AG09309 (cell line): ENCODE results near the gene SSBP2.
"Not testable (repeated sequence)": the region's sequence is repeated elsewhere in the genome, so short reads cannot be mapped to it uniquely, and the experiment has no call there.

Experiments used
- DNase-seq: peaks from one replicate; pipeline ENCODE4 v3.0.0-alpha.2; 2010; ENCODE audit warnings: low read depth
- H3K4me3 ChIP-seq: 2 replicates; pipeline ENCODE4 v1.5.1; 2011; ENCODE audit warnings: mild to moderate bottlenecking, low read depth, low read length, moderate library complexity; ENCODE audit not compliant: control insufficient read depth
- CTCF ChIP-seq: IDR thresholded peaks from 2 replicates; pipeline ENCODE4 v1.5.1; 2011; ENCODE audit warnings: mild to moderate bottlenecking, low read depth, low read length, inconsistent platforms; ENCODE audit not compliant: insufficient read depth, control insufficient read depth; ENCODE audit errors: missing control alignments

Gene SSBP2

GRCh38 chr5:81409896-81410295 lies 341.0 kb downstream of the SSBP2 start:
- no peak for DNase-seq
- H3K4me3 ChIP-seq: no peak overlapping the region
- TF ChIP-seq CTCF: no peak

DNA sequence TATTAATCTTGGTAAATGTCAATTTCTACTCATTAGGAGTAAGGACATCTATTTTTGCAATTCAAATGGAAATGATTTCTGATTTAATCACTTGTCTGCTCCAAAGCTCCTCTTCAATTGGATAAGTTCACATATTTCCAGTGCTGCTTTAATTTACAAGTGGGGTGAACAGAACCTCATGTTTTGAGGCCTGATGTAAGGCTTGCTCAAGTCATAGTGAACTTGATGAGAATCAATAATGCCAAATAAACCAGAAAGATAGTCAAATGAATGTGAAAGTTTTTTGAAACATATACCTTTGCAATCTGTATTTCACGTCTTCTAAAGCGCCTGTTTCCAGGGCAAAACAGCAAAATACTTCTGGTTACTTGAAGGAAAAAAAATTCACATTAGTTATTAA lies 341.5 kb downstream of the SSBP2 start:
- TF ChIP-seq CTCF: no peak
- H3K4me3 ChIP-seq: no peak overlapping the region
- DNase-seq: no peak

- TF ChIP-seq CTCF: no peak
- no peak for DNase-seq
- H3K4me3 ChIP-seq: no peak overlapping the region
Measured at GRCh38 chr5:81408496-81408895, 342.4 kb downstream of the SSBP2 start.

DNA sequence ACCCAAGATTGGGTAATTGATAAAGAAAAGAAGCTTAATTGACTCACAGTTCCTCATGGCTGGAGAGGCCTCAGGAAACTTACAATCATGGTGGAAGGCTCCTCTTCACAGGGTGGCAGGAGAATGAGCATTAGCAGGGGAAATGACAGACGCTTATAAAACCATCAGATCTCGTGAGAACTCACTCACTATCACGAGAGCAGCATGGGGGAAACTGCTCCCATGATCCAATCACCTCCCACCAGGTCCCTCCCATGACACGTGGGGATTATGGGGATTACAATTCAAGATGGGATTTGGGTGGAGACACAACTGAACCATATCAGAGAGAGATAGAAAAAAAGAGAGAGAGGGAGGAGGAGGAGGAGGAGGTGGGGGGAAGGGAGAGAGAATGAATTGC lies 343.1 kb downstream of the SSBP2 start:
- H3K4me3 ChIP-seq, DNase-seq: not testable (repeated sequence)

GRCh38 chr5:81405126-81405891 lies 345.6 kb downstream of the SSBP2 start:
- no peak overlapping the region for H3K4me3 ChIP-seq
- no peak for TF ChIP-seq CTCF
- no peak for DNase-seq

DNA sequence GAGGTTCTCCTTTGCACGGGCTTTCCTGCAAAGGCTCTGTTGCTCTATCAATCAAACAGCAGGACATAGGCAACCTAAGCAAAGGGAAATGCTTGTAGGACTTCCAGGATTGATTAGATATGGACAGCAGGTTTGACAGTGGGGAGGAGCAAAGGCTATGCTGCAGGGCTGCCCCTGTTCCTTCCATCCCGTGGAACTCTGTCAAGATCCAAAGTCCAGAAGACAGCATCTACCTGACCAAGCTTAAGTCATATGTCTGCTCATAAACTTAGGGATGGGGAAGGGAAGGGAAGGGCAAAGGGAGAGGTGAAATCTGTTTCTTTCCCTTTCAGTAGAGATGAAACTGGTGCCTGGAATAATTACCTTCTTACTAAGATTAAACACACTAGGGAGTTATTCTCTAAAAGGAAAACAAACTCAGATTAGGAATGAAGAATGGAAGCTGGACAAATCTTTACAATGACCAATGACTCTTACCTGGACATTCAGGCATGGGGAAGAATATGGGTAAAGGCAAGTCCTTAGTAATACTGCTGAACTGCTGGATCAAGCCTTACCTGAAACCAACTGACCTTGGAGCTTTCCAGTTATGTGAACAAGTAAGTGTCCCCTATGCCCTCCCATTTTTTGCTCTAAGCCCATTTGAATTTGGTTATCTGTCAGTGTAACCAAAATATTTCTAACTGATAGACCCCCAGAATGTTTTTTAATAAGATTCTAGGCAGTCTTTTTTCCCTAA lies 348.5 kb downstream of the SSBP2 start:
- DNase-seq: no peak
- no peak overlapping the region for H3K4me3 ChIP-seq
- TF ChIP-seq CTCF: no peak

GRCh38 chr5:81401266-81401665 lies 349.6 kb downstream of the SSBP2 start:
- TF ChIP-seq CTCF: no peak
- no peak overlapping the region for H3K4me3 ChIP-seq

More at GRCh38 chr5:81401266-81401665, 349.6 kb downstream of the SSBP2 start:
- DNase-seq: no peak
